HTERT RPE-1 (cell line): ENCODE data around the gene CFAP20DC.
"Not testable (repeated sequence)": the region's sequence is repeated elsewhere in the genome, so short reads cannot be mapped to it uniquely, and the experiment has no call there.

ENCODE experiments used
- in situ Hi-C: fragments of 300-500 bp; cut with MboI; formaldehyde crosslinking; loops from 4 replicates; pipeline ENCODE4 v1.14.3; 2020; ENCODE audit warnings: low sequenced_read_pairs

Gene CFAP20DC

DNA sequence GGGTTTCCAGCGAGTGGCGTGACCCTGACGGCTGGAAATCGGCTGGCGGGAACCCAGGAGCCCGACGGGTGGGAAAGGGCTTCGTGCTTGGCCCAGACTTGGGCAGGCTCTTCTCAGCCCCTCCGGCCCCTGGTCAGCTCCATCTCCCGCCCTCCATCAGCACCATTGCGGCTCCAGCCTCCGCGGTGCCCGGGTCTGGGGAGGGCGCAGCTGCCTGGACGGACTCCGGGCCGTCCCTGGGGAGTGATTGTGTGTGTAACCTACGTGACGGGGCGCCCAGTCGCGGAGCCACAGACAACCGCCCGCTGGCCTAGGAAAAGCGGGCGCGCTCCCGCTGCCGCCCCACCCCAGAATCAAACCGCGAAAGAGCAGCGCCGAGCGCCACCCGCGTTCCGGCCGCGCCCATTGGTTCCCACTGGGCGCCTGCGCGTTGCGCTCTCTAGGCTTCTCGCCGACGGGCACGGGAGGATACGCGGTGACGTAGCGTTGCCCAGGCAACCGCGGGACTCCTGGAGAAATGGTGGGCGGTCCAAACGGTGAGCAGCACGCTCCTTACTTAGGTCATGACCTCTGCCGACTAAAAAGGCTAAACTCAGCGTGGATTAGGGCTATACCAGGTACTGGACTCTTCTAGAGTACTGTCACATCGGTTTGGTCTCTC lies at the start of gene CFAP20DC:
Gene CFAP20DC, minus strand, starts transcription at position 355 of the 661 bp plus-strand sequence. CDS start 394 bp downstream, outside the sequence.
- in situ Hi-C loops: no loop called here

DNA sequence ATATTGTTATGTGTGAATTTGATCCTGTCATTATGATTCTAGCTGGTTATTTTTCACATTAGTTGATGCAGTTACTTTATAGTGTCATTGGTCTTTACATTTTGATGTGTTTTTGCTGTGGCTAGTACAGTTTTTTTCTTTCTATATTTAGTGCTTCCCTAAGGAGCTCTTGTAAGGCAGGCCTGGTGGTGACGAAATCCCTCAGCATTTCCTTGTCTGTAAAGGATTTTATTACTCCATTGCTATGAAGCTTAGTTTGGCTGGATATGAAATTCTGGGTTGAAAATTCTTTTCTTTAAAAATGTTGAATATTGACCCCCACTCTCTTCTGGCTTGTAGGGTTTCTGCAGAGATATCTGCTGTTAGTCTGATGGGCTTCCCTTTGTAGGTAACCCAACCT lies 48.7 kb upstream of the CFAP20DC start:
- in situ Hi-C loops: not testable (repeated sequence)

DNA sequence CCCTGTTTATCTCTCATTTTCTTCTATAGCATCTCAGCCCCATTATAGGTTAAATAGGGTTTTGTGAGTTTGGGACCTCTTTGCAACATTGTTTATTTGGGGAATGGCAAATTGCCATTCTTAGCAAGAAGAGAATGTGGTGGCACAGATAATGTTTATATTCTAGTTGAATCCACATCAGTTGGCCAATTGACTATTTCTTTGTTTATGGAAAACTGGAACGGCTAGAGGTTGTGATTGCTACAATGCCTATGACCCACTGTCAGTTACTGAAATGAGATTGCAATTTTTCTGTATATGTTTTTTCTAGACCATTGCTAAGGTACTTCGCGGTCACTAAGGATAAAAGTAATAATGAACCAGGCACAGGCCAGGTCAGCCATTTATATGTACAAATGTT lies 44.6 kb upstream of the CFAP20DC start:
- in situ Hi-C loops: no loop called here

DNA sequence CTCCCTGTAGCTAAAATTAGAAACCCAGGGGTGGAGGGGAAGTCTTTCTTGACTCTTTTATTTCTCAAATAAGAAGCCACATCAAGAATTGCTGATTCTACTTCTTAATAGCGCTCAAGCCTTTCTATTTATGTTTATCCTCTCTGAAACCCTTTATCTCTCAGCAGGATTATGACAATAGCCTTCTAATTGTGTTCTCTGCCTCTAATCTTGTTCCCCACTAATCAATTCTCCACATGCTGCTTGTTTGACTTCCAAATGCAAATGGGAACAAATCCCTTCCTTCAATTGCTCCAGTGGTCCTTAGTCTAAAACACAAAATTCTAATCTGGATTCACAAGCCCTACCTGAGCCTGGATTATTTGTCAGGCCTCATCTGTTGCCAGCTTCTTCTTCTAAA lies 43.7 kb upstream of the CFAP20DC start:
- in situ Hi-C loops: no loop called here

DNA sequence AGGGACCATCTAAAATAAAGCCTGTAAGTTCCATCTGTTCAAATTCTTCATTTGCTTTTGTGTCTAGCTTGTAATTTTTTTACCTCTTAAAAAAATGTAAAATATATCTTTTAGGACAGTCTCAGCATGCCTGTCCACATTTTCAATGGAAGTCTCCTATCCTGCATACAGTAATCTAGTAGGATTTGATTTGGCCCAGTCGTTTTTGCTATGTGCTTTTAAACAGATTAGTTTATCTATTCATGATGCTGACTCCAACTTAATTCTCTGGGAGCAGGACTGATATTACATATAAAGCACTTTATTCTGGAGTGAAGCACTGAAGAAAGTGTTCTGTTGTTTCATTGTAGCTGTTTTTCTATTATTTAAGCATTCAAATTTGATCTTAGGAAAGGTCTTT lies 38.9 kb upstream of the CFAP20DC start:
- in situ Hi-C loops: no loop called here

DNA sequence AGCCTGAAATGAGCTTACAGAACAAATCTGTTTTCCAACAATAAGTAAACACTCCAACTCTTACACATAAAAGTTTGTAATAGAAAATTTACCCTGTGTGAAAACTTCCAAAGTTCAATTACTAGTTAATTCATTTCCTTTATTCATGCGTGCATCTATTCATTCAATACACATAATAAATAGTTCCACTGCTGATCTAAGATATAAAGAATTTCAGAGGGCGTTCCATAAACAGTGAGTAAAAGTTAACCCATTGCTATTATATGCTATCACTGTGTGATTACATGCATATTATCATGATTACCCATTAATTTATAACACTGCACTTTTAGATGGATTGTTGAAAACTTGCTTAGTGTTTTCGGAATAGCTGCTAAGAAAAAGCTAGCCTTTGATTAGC lies 36.2 kb upstream of the CFAP20DC start:
- in situ Hi-C loops: no loop called here

DNA sequence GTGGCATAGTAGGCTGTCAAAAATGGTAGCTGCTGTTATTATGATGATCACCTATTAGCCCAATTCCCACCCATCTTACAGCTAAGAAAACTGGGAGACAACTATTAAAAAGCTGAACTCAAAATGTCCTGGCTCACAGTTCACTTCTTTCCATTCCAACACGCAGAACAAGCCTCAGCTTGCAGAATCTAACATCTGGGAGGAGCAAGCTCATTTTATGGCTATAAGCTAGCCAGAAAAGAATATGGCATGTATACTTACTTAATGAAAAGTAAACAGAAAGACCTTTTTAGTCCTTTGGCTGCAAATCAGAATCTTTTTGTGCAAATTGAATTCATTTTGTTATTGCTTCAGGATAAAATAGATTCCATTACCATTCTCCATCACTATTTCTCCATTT lies 34.8 kb upstream of the CFAP20DC start:
- in situ Hi-C loops: no loop called here

DNA sequence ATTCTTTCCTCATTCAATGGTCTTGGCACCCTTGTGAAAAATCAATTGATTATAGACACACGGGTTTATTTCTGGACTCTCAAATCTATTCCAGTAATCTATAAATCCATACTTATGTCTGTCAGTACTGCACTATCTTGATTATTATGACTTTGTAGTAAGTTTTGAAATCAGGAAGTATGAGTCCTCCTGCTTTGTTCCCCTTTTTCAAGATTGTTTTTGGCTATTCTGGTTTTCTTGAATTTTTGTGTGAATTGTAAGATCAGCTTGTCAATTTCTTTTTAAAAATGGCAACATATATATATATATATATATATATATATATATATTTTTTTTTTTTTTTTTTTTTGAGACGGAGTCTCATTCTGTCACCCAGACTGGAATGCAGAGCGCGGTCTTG lies 32.3 kb upstream of the CFAP20DC start:
- in situ Hi-C loops: no loop called here

DNA sequence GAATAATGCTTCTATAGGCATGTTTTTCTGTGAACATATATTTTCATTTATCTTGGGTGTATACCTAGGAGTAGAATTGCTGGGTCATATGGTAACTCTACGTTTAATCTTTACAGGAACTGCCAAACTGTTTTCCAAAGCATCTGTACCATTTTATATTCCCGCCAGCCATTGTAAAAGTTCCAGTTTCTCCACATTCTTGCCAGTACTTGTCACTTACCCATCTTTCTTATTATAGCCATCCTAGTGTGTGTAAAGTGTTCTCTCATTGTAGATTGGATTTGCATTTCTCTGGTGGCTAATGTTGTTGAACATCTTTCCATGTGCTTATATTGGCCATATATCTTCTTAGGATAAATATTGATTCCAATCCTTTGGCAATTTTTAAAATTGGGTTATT lies 31.2 kb upstream of the CFAP20DC start:
- in situ Hi-C loops: no loop called here

DNA sequence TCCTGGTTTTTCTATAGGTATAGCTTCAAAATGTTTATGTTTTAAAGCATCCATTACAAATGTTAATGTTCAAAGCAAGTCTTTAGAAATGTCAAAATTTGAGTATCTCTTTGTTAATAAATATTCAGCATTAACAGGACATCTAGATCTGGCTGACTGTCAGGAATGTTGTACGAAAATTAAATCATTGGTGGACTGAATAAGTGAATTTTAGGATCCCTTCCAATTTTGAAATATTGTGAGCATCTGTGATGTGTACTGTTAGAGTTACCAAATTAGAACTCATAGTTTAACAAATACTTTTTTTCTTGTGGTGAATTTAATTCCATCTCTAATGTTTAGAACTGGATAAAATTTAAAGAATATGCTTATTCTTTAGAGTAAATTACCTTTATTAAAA lies 30.1 kb upstream of the CFAP20DC start:
- in situ Hi-C loops: no loop called here

DNA sequence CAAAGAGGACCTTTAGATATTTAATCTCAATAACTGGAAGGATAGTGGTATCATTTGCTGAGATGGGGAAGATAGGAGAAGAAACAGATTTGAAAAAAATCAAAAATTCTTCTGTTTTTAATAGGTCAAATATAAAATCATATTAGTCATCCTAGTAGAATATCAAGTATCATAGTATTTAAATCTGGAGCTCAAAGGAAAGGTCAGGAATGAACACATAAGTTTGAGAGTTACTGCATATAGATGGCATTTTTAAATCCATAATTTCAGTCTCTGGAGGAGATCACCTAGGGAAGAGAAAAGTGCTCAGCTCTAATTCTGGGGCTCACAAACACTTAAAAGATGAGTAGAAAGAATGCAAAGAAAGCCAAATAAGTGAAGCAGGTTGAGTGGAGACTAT lies 24.9 kb upstream of the CFAP20DC start:
- in situ Hi-C loops: no loop called here

DNA sequence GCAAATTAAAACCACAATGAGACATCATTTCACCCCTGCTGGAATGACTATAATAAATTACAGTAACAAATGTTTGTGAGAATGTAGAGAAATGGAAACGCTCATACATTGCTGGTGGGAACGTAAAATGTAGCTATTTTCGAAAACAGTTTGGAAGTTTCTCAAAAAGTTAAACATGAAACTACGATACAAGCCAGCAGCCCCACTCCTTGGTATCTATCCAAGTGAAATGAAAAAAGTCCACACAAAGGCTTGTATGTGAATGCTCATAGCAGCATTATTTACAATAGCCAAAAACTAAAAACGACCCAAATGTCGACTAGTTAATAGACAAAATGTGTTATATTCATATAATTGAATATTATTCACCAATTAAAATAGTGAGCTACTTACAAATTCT lies 22.9 kb upstream of the CFAP20DC start:
- in situ Hi-C loops: no loop called here

DNA sequence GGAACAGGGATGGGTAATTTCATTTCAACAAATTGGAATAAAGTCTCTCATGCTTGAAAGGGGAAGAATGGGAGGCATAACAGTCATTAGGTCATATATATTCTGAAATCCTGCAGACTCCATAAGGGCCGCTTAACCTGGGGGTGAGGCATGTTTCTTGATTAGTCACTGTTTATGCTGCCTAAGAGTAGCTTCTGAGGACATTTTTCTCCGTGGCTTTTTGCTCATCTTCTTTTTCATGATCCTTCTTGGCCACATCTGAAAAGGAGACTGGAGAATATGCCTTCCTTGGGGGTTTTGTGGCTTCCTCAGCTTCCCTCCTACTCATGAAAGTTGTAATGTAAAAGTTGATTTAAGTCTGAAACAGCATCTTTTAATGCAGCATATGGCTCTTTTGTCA lies 20.0 kb upstream of the CFAP20DC start:
- in situ Hi-C loops: no loop called here

DNA sequence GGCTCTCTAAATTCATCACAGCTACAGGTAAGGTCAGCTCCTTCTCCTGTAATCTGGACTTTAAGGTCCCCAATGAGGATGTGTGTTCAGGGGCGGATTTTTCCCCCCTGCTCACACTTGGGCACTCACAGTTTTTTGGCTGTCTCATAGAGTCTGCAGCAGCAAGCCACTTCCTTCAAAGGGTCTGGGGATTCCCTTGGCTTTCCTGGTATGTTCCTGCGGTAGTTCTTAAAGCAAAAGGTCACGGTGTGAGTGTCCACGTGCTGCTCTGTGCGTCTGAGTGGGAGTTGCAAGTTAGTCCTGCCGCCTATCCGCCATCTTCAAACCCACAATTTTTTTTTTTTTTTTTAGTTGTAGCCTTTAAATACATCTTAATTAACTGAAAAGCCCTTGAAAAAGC lies 15.4 kb upstream of the CFAP20DC start:
- in situ Hi-C loops: no loop called here

DNA sequence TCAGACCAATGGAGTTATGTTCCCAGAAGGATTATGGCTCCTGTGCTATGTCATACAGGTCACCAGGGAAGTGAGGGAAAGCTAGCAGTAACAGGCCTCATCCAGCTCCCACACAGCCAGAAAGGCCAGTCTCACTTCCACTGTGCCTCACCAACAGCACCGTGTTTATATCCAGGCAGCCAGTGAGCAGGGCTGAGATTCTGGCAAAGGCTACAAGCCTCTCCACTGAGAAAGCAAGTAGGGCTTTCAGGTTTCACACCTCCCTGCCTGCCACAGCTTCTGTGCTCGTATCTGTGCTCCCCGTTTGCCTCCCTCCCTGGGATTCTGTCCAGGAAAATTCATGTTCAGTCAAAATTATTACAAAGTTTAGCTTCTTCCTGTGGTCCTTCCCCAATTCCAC lies 14.9 kb upstream of the CFAP20DC start:
- in situ Hi-C loops: no loop called here

DNA sequence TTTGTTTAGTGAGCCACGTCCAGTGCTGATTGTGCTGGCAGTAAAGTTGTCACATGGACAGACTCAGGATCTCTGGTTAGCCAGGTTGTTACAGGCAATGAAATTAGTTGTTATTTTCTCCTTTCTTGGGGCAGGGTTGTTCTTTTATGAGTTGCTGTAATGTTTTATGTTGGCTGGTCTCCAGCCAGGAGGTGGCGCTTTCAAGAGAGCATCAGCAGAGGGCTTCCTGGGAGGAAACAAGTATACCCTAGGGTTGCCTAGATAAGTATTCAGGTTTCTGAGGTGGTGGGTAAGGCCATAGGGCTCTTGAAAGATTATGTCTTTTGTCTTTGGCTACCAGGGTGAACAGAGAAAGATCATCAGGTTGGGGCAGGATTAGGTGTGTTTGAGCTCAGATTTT lies 14.5 kb upstream of the CFAP20DC start:
- in situ Hi-C loops: no loop called here

DNA sequence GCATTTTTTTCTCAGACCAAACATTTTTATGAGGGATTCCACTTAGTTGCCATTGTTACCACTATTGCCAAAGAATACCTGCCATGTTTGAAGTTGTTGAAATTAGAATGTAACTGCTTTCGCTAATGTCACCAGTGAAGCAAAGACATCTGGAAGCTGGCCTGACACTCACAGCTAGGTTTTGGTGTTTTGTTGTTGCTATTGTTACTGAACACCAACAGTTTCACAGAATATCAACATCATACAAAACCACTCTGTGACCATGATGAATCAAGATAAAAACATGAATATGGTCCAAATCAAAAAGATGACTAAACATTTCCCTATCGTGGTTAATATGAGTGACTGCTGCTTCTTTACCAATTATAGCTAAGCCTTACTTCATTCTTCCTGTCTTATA lies 6.9 kb upstream of the CFAP20DC start:
- in situ Hi-C loops: no loop called here

DNA sequence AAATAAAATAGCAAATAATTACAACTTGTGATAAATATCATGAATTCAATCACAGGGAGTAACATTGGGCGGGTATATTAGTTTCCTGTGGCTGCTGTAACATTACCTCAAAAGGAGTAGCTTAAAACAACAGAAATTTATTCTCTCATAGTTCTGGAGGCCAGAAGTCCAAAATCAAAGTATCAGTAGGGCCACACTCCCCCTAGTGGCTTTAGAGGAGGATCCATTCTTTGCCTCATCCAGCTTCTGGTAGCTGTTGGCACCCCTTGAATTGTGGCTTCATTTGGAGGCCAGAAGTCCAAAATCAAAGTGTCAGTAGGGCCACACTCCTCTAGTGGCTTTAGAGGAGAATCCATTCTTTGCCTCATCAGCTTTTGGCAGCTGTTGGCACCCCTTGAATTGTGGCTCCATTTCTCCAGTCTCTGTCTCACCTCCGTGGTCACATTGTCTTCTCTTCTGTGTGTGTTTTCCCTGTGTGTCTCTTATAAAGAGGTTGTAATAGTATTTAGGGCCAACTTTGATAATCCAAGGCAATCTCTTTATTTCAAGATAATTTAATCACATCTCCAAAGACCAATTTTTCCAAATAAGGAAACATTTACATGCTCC lies 3.1 kb upstream of the CFAP20DC start:
- in situ Hi-C loops: no loop called here

DNA sequence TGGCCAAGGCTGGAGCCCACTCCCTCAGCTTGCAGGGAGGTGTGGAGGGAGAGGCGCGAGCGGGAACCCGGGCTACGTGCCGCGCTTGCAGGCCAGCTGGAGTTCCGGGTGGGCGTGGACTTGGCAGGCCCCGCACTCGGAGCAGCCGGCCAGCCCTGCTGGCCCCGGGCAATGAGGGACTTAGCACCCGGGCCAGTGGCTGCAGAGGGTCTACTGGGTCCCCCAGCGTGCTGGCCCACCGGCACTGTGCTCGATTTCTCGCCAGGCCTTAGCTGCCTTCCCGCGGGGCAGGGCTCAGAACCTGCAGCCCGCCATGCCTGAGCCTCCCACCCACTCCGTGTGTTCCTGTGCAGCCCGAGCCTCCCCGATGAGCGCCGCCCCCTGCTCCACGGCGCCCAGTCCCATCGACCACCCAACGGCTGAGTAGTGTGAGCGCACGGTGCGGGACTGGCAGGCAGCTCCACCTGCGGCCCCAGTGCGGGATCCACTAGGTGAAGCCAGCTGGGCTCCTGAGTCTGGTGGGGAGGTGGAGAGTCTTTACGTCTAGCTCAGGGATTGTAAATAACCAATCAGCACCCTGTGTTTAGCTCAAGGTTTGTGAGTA lies 1.1 kb upstream of the CFAP20DC start:
- in situ Hi-C loops: not testable (repeated sequence)

DNA sequence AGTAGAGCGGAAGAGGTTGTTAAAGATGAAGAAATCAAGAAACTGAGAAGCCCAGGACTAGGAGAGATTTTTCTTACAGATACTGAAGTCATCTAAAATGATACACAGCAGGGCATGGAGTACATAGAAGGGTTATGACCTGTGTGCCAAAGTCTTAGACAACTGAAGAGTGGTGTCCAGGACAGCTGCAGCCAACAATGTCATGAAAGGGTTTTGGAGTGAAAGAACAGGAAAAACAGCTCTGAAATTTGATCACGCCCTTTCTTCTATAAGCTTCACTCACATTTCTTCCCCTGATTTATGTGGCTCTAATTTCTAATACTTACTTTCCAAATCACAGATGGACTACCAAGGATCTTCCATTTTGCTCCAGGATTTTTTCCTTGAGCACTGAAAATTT lies 3.0 kb downstream of the CFAP20DC start:
- in situ Hi-C loops: no loop called here

DNA sequence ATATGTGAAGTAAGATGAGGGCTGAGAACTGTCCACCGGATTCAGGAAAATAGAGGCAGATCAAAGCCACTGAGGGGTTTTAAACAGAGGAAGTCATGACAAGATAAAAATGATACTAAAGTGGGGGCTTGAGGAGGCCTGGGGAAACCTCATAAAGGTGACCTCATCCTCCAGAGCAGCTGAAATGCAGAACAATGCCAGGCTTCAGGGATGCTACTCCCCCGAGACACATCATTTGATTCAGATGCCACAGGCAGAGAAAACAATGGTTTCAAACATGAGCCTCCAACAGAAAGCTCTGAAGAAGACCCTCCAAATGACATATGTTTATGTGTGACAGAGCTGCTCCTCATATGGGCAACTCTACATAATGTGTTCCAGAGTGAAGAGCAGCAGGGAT lies 6.4 kb downstream of the CFAP20DC start:
- in situ Hi-C loops: no loop called here

DNA sequence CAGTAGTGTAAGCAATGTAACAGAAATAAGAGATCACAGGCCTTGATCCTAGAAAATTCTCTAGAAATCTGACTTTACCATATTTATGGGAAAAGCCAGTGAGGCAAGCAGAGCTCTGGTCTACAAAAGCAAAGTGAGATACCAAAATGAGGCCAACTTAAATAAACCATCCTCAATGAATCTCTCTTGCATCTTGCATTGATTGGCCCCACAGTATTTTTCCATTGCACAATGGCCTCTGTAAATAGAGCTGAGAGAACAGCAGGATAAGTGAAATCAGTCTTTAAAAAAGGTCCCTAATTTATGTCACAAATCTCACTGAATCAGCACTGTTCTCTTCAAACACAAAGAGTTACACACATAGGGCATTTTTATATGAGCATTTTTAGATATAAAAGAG lies 8.9 kb downstream of the CFAP20DC start:
- in situ Hi-C loops: no loop called here

DNA sequence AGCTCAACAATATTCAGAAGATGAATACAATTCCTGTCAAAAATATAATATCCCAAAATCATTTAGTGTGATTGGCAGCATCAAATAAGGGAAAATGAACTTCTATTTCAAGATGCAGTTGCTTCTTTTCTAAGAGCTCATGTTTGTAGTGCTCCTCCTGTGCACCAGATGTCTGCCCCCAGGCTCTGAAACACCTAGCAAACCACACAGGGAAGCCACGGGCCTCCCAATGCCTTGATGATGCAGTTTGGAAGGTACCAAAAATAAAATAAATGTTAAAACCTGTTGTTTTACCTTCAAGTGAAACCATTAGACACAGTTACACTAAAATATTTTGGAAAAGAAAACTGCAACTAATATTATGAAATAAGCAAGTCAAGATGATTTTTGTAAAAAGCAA lies 22.2 kb downstream of the CFAP20DC start:
- in situ Hi-C loops: no loop called here
